ENCODE data around the gene PAEP. TPM values are rescaled to one million over a fixed set of nuclear protein-coding genes. Genes with fewer than 3 reads are reported as not detected.
"Not testable (repeated sequence)": the region's sequence is repeated elsewhere in the genome, so short reads cannot be mapped to it uniquely, and the experiment has no call there.

PAEP gene
- not detected for total RNA-seq

GRCh38 chr9:135561391-135562234 lies at the start of gene PAEP:
Gene PAEP, plus strand, starts transcription at chr9:135561756.
- intact Hi-C loops (cut with DNase I): no loop called here
- Histone ChIP-seq H3K27ac (no peak within 1 kb of the TSS), H3K4me1 (no peaks in the 10 kb centered on the region), H3K27me3 (no peaks in the 10 kb centered on the region), H3K4me3 (no peak within 1 kb of the TSS), H3K9me3 (no peaks in the 10 kb centered on the region), H3K36me3 (no peaks in the 10 kb centered on the region)
- DNase-seq (ENCODE audit: low spot score in 2 of 2): no peak
- TF ChIP-seq CTCF (IDR thresholded peaks at IDR 0.05): no peak

- H3K27me3 ChIP-seq: no peaks in the 10 kb centered on the region
Measured at GRCh38 chr9:135512241-135512603, 49.3 kb upstream of the PAEP start.

GRCh38 chr9:135512904-135513303 lies 48.7 kb upstream of the PAEP start:
- no peak overlapping the region for H3K27ac ChIP-seq
- H3K4me3 ChIP-seq: no peak overlapping the region
- no peak for DNase-seq (ENCODE audit: low spot score in 2 of 2)
- no peak for TF ChIP-seq CTCF (IDR thresholded peaks at IDR 0.05)
- H3K36me3 ChIP-seq: no peaks in the 10 kb centered on the region
- no peaks in the 10 kb centered on the region for H3K9me3 ChIP-seq
- intact Hi-C loops (cut with DNase I): no loop called here
- H3K4me1 ChIP-seq: no peaks in the 10 kb centered on the region
- no peaks in the 10 kb centered on the region for H3K27me3 ChIP-seq

More at GRCh38 chr9:135512241-135512603, 49.3 kb upstream of the PAEP start:
- Histone ChIP-seq H3K4me3 (no peak overlapping the region), H3K36me3 (no peaks in the 10 kb centered on the region), H3K27ac (no peak overlapping the region), H3K4me1 (no peaks in the 10 kb centered on the region), H3K9me3 (no peaks in the 10 kb centered on the region)
- no peak for DNase-seq (ENCODE audit: low spot score in 2 of 2)
- intact Hi-C loops (cut with DNase I): no loop called here
- TF ChIP-seq CTCF (IDR thresholded peaks at IDR 0.05): no peak

- no peaks in the 10 kb centered on the region for H3K27me3 ChIP-seq
- TF ChIP-seq CTCF (IDR thresholded peaks at IDR 0.05): no peak
- intact Hi-C loops (cut with DNase I): no loop called here
- no peak overlapping the region for H3K4me3 ChIP-seq
- no peaks in the 10 kb centered on the region for H3K36me3 ChIP-seq
- no peaks in the 10 kb centered on the region for H3K9me3 ChIP-seq
- H3K4me1 ChIP-seq: no peaks in the 10 kb centered on the region
- peak in 1 of 2 donors; percentile 5 for DNase-seq (ENCODE audit: low spot score in 2 of 2)
- H3K27ac ChIP-seq: no peak overlapping the region
Measured at GRCh38 chr9:135513351-135513846, 48.2 kb upstream of the PAEP start.

- H3K4me3 ChIP-seq; H3K9me3 ChIP-seq; DNase-seq (ENCODE audit: low spot score in 2 of 2); H3K36me3 ChIP-seq; H3K27ac ChIP-seq; H3K27me3 ChIP-seq; intact Hi-C loops (cut with DNase I); H3K4me1 ChIP-seq: not testable (repeated sequence)
Measured at GRCh38 chr9:135513906-135514305, 47.6 kb upstream of the PAEP start.

- H3K27me3 ChIP-seq: no peaks in the 10 kb centered on the region
- intact Hi-C loops (cut with DNase I): no loop called here
- no peak for DNase-seq (ENCODE audit: low spot score in 2 of 2)
Measured at GRCh38 chr9:135514342-135515082, 47.0 kb upstream of the PAEP start.

More at GRCh38 chr9:135514342-135515082, 47.0 kb upstream of the PAEP start:
- no peak for TF ChIP-seq CTCF (IDR thresholded peaks at IDR 0.05)
- Histone ChIP-seq H3K9me3 (no peaks in the 10 kb centered on the region), H3K27ac (no peak overlapping the region), H3K36me3 (no peaks in the 10 kb centered on the region), H3K4me3 (no peak overlapping the region), H3K4me1 (no peaks in the 10 kb centered on the region)

Measured in ascending aorta (tissue), 2 donors.